ENCODE measurements around the gene TBC1D1. TPM values are rescaled to one million over a fixed set of nuclear protein-coding genes. Genes with fewer than 3 reads are reported as not detected.

Gene TBC1D1
- total and polyA plus RNA-seq, 5 donors, result 86.7 to 134 (median 116) TPM

- DNase-seq, result no peak
- no peaks in the 10 kb centered on the region for H3K27me3 ChIP-seq (ENCODE audit: control insufficient read depth, insufficient read depth)
- 95% methylated on average over 5 of the region's 5 CpGs for WGBS
- H3K27ac ChIP-seq (ENCODE audit: low read length), result no peak overlapping the region
- peaks cover 10% of the 10 kb centered on the region for H3K4me1 ChIP-seq (ENCODE audit: control insufficient read depth, insufficient read depth, low read length)
- intact Hi-C loops (cut with DNase I), result no loop called here
- no peaks in the 10 kb centered on the region for H3K9me3 ChIP-seq (ENCODE audit: control insufficient read depth, low read length)
- ATAC-seq, result no peak
- no peak overlapping the region for H3K4me3 ChIP-seq (ENCODE audit: low read length)
Measured at GRCh38 chr4:38115601-38116000, 224.7 kb downstream of the TBC1D1 start.

DNA sequence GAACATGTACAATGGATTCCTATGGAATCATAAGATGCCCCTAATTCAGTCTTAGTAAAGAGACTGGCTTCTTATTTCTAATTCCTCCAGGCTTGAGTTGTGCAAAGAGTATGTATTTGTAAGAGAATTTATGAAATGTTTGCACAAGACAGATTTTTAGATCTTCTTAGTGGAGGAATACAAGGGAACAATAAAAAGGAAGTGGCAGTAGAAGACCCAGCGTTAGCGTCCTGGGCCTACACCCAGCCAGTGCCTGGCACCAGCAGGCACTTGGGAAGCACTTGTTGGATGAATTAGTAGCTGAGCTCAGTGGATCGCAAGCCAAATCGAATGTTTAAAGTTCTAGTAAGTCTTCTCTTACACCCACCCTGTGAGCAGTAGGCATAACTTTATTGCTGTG, 226.7 kb downstream of the TBC1D1 start:
- DNase-seq, result peak in 1 of 3 donors; percentile 63
- intact Hi-C loops (cut with DNase I), result no loop called here
- peaks cover 10% of the 10 kb centered on the region for H3K4me1 ChIP-seq (ENCODE audit: control insufficient read depth, insufficient read depth, low read length)
- H3K27me3 ChIP-seq (ENCODE audit: control insufficient read depth, insufficient read depth), result no peaks in the 10 kb centered on the region
- H3K4me3 ChIP-seq (ENCODE audit: low read length), result no peak overlapping the region
- no peak for ATAC-seq
- no peaks in the 10 kb centered on the region for H3K9me3 ChIP-seq (ENCODE audit: control insufficient read depth, low read length)
- H3K27ac ChIP-seq (ENCODE audit: low read length), result no peak overlapping the region
- WGBS, result 83% methylated on average over 4 of the region's 4 CpGs

DNA sequence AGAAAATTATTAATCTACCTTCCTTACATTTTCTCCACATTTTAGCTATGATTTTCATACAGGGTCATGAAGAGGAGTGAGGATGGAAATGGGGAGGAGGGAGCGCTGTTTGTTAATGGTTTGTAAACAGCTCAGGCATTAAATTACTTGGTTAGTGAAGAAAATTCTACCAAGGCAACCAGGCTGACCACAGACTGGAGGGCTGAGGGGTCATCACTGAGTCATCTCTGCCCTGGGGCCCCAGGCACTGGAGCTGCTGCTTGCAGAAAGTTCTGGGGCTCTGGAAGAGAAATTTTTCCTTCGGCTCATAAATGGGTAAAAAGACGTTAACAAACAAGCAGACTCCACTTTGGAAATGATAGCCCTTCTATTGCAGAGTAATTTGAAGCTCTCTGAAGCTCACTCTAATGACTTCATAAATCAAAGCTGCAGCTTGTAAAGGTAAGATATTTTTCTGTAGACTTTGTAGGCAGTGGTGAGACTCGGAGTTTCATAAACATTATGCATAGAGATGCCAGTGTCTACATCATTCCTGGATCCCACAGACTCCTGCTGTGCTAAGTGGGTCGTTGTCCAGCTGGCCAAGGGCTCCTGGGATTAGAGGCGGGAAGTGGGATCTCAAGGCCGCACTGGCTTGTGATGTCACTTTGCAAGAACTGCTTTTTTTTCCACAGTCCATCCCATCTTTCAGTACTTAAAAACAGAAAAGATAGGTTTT, 228.9 kb downstream of the TBC1D1 start:
- Histone ChIP-seq H3K4me3 (ENCODE audit: low read length) (no peak overlapping the region), H3K27ac (ENCODE audit: low read length) (no peak overlapping the region), H3K9me3 (ENCODE audit: control insufficient read depth, low read length) (no peaks in the 10 kb centered on the region), H3K4me1 (ENCODE audit: control insufficient read depth, insufficient read depth, low read length) (no peaks in the 10 kb centered on the region), H3K27me3 (ENCODE audit: control insufficient read depth, insufficient read depth) (no peaks in the 10 kb centered on the region)
- intact Hi-C loops (cut with DNase I), result no loop called here
- WGBS, result 55% methylated on average over 7 of the region's 7 CpGs
- ATAC-seq (peak in 1 of 2 donors; percentile 36), DNase-seq (peak; percentile 39 to 69 (median 68))

GRCh38 chr4:38120772-38121171, 229.9 kb downstream of the TBC1D1 start:
- H3K9me3 ChIP-seq (ENCODE audit: control insufficient read depth, low read length), result no peaks in the 10 kb centered on the region
- ATAC-seq (no peak), DNase-seq (no peak)
- H3K27ac ChIP-seq (ENCODE audit: low read length), result no peak overlapping the region
- WGBS, result 98% methylated on average over 4 of the region's 4 CpGs
- H3K4me3 ChIP-seq (ENCODE audit: low read length), result no peak overlapping the region
- no peaks in the 10 kb centered on the region for H3K27me3 ChIP-seq (ENCODE audit: control insufficient read depth, insufficient read depth)
- intact Hi-C loops (cut with DNase I), result no loop called here
- H3K4me1 ChIP-seq (ENCODE audit: control insufficient read depth, insufficient read depth, low read length), result no peaks in the 10 kb centered on the region

DNA sequence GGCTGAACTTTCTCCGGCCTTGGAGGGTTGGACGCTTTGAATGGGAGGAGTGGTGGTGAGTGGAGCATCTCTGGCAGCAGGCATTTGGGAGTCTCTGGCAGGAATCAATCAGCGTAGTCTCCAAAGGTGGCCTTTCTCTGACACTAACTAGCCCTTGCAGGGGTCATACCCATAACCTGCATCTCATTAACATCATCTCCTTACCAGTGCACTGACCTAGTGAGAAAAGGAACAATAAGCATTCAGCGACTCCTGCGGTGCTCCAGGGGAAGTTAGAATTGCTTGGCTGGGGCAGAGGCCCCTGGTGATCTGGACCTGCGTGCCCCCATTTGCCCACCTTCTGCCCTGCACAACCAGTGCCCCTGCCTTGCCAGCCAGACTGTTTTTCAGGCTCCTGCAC, 231.2 kb downstream of the TBC1D1 start:
- Histone ChIP-seq H3K4me3 (ENCODE audit: low read length) (no peak overlapping the region), H3K4me1 (ENCODE audit: control insufficient read depth, insufficient read depth, low read length) (no peaks in the 10 kb centered on the region), H3K9me3 (ENCODE audit: control insufficient read depth, low read length) (no peaks in the 10 kb centered on the region), H3K27me3 (ENCODE audit: control insufficient read depth, insufficient read depth) (no peaks in the 10 kb centered on the region), H3K27ac (ENCODE audit: low read length) (no peak overlapping the region)
- DNase-seq (no peak), ATAC-seq (no peak)
- intact Hi-C loops (cut with DNase I), result no loop called here
- WGBS, result 94% methylated on average over 6 of the region's 6 CpGs

- no peaks in the 10 kb centered on the region for H3K4me1 ChIP-seq (ENCODE audit: control insufficient read depth, insufficient read depth, low read length)
- no peak overlapping the region for H3K27ac ChIP-seq (ENCODE audit: low read length)
- ATAC-seq (no peak), DNase-seq (no peak)
- intact Hi-C loops (cut with DNase I), result no loop called here
- H3K4me3 ChIP-seq (ENCODE audit: low read length), result no peak overlapping the region
- no peaks in the 10 kb centered on the region for H3K9me3 ChIP-seq (ENCODE audit: control insufficient read depth, low read length)
- H3K27me3 ChIP-seq (ENCODE audit: control insufficient read depth, insufficient read depth), result no peaks in the 10 kb centered on the region
- WGBS, result 83% methylated on average over 5 of the region's 5 CpGs
Measured at GRCh38 chr4:38123555-38123954, 232.7 kb downstream of the TBC1D1 start.

- ATAC-seq (no peak), DNase-seq (no peak)
- Histone ChIP-seq H3K27me3 (ENCODE audit: control insufficient read depth, insufficient read depth) (no peaks in the 10 kb centered on the region), H3K27ac (ENCODE audit: low read length) (no peak overlapping the region), H3K4me3 (ENCODE audit: low read length) (no peak overlapping the region), H3K4me1 (ENCODE audit: control insufficient read depth, insufficient read depth, low read length) (no peaks in the 10 kb centered on the region), H3K9me3 (ENCODE audit: control insufficient read depth, low read length) (no peaks in the 10 kb centered on the region)
- intact Hi-C loops (cut with DNase I), result no loop called here
- WGBS, result 94% methylated on average over 5 of the region's 5 CpGs
Measured at GRCh38 chr4:38124961-38125360, 234.1 kb downstream of the TBC1D1 start.

- H3K4me3 ChIP-seq (ENCODE audit: low read length), result no peak overlapping the region
- ATAC-seq (no peak), DNase-seq (no peak)
- H3K4me1 ChIP-seq (ENCODE audit: control insufficient read depth, insufficient read depth, low read length), result no peaks in the 10 kb centered on the region
- intact Hi-C loops (cut with DNase I), result no loop called here
- no peaks in the 10 kb centered on the region for H3K9me3 ChIP-seq (ENCODE audit: control insufficient read depth, low read length)
- no peaks in the 10 kb centered on the region for H3K27me3 ChIP-seq (ENCODE audit: control insufficient read depth, insufficient read depth)
- WGBS, result 82% methylated on average over 2 of the region's 2 CpGs
- H3K27ac ChIP-seq (ENCODE audit: low read length), result no peak overlapping the region
Measured at GRCh38 chr4:38125816-38126215, 234.9 kb downstream of the TBC1D1 start.

GRCh38 chr4:38128478-38129459, 237.9 kb downstream of the TBC1D1 start:
- H3K27me3 ChIP-seq (ENCODE audit: control insufficient read depth, insufficient read depth), result no peaks in the 10 kb centered on the region
- intact Hi-C loops (cut with DNase I), result no loop called here
- H3K9me3 ChIP-seq (ENCODE audit: control insufficient read depth, low read length), result no peaks in the 10 kb centered on the region
- DNase-seq (peak in 1 of 3 donors; percentile 30), ATAC-seq (peak; percentile 10 to 55)
- H3K4me3 ChIP-seq (ENCODE audit: low read length), result no peak overlapping the region
- H3K27ac ChIP-seq (ENCODE audit: low read length), result no peak overlapping the region
- H3K4me1 ChIP-seq (ENCODE audit: control insufficient read depth, insufficient read depth, low read length), result peaks cover 7% of the 10 kb centered on the region
- WGBS, result 81% methylated on average over 7 of the region's 7 CpGs

GRCh38 chr4:38129460-38130227, 238.8 kb downstream of the TBC1D1 start:
- Histone ChIP-seq H3K27ac (ENCODE audit: low read length) (no peak overlapping the region), H3K4me3 (ENCODE audit: low read length) (no peak overlapping the region), H3K27me3 (ENCODE audit: control insufficient read depth, insufficient read depth) (no peaks in the 10 kb centered on the region), H3K4me1 (ENCODE audit: control insufficient read depth, insufficient read depth, low read length) (peaks cover 7% of the 10 kb centered on the region), H3K9me3 (ENCODE audit: control insufficient read depth, low read length) (no peaks in the 10 kb centered on the region)
- intact Hi-C loops (cut with DNase I), result no loop called here
- 73% methylated on average over 7 of the region's 7 CpGs for WGBS
- ATAC-seq (no peak), DNase-seq (no peak)

DNA sequence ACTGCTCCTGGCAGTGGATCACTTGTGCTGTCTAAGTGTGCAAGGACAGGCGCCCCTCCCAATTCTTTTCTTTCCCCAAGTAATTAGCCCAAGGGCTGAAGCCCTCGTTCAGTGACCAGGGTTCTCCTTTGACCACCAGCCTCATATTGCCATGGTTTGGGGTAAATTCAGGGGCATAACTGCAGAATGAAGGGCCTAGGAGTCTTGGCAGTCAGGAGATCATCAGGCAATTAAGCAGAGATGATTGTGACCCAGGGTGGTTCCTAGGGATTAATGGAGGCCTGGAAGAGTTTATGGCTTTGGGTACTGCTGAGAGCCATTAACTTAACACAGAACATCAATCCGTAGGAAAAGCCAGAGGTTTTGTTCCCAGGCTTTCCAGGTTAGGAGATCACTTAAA, 240.0 kb downstream of the TBC1D1 start:
- no peak for ATAC-seq
- no peaks in the 10 kb centered on the region for H3K9me3 ChIP-seq (ENCODE audit: control insufficient read depth, low read length)
- H3K27me3 ChIP-seq (ENCODE audit: control insufficient read depth, insufficient read depth), result no peaks in the 10 kb centered on the region
- no peak overlapping the region for H3K27ac ChIP-seq (ENCODE audit: low read length)
- WGBS, result 76% methylated on average over 3 of the region's 3 CpGs
- DNase-seq, result no peak
- H3K4me3 ChIP-seq (ENCODE audit: low read length), result no peak overlapping the region
- H3K4me1 ChIP-seq (ENCODE audit: control insufficient read depth, insufficient read depth, low read length), result peaks cover 7% of the 10 kb centered on the region
- intact Hi-C loops (cut with DNase I), result no loop called here
